NCI-H1694 treated with DMSO at 0.1 percent for 48 hours (cell line): Measurements from ENCODE around the gene RADIL.

Experiments used
- DNase-seq: peaks from one replicate; lab custom pipeline; 2025; lab: John Stamatoyannopoulos, UW

The RADIL gene

DNA sequence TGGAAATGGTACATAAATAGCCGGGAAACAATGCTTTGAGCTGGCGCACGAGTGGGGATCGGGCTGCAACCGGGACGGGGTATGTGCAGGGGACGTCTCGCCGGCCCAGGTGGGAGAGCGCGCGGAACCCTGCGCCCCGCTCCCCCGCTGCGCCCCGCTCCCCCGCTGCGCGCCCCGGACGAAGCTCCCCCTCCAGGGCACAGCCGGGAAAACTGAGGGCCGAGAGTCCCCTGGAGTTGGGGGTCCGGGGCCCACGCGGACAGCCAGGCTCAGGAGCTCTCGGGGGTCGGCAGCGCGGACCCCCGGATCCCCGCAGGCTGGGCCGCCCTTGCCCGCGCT, 514 bp downstream of the RADIL start:
- DNase-seq: no peak

DNA sequence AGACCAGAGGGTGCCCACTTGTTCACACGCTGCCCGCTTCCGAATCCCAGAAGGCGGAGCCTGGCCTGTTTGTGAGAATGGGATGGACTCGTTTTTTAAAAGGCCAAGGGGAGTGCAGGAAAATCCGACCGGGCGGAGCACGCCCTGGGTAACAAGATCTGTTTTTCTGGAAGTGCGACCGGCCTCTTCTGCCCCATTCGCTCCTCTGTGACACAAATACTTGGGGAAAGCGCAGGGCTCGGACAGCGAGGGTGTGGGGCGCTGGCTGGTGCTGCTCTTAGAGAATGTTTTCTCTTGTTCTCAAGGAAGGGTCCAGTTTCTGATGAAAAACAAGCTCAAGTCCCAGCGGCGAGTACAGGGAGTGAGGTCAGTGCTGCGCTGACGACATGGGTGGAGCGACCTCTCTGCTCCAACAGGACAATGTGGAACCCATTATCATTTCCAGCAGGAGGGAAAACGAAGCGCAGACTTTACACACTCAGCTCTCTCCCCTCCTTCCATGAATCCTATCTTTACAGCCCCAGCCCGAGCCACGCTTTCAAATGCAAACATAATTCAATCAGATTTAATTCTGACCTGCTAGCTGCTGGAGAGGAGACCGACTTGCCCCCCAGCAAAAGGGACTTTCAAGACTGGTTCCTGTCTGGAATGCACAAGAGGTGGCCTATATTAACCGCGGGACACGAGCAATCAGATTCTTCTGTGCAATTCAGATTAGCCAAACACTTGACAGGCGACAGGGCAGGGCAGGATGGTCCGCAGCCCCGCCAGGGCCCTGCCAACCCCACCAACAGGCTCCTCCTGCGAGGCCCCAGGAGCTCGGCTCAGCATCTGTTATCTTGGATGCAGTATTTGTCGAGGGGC, 1.1 kb downstream of the RADIL start:
- no peak for DNase-seq

DNA sequence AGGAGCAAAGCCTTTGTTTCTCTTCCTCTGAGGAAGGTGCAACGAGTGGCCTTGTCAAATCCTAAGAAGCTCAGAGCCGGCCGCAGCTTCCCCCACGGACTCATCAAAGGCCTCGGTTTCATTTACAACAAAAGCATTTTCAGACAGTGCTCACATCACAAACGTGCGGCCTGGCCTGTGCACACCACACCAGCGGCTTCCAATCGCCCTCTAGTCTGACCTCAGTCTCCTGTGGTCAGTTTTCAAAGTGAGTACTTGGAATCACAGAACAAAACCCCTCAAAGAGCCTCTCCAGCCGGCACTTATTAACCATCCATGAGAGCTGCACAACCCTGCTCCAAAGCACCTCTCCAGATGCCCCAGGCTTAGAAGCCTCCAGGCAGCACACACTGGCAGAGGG, 3.3 kb downstream of the RADIL start:
- no peak for DNase-seq

DNA sequence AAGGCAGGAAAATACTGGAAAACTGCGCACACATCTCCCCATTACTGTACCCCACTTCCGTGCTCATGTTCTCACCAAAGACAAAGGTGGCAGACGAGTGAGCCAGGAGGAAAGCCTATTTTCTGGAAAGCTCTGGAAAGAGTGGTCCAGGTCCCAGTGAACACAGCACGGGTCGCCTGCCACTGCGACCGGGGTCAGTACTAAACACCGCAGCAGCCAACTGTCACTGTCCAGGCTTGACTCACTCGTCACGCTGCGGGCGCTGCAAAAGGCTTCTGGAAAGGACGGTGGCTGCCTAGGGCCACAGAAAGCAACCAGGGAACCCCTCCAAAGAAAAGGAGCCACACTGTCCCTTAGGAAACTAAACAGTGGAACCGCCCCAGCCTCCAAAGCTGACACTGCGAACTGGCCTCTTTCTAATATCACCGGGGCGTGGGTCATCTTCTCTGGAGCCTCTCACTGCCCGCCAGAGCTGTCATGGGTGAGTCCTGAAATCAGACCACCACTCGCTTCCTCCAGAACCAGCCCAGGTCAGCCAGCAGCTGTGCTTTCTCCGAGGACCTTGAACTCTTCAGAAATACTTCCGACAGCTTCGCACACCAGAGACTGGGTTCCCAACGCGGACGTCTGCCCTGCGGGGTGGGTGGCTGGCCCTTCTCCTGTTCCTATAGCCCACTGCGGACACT, 4.0 kb downstream of the RADIL start:
- DNase-seq: no peak

DNA sequence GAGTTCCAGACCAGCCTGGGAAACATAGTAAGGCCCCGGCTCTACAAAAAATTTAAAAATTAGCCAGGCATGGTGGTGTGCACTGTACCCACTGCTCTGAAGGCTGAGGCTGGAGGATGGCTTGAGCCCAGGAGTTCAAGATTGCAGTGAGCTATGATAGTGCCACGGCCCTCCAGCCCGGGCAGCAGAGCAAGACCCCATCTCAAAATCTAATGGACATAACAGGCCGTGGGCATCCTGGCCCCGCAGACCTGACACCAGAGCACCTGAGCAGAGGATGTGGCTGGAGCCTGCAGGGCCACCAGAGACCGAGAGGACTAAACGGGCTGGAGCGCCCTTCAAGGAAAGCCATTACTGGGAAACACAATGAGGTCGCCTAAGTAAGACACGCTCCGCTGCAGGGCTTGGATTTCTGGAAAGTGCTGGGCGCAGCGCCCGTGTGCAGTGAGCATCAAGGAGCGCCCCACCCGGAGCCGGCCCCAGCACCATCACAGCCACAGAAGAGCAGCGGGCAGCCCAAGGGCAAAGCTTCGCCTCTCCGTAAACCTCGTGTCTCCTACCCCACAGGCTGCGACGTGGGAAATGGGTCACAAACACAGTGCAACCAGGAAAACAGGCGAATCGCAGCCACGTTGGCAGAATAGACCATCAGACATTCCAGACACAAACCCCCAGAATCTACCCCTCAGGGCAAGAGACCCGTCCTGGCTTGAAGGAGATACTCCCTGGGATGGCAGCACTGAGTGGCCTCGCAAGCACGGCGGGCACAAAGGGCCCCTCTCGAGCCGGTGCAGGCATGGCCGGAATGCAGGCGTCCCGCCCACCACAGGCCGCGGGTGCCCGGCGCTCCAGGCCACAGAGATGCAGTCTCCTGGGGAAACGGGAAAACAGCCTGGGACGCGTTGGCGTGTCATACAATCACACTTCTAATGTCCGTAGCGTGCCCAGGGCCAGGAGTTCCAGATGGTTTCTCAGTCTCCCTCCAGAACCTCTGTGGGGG, 4.9 kb downstream of the RADIL start:
- no peak for DNase-seq

DNA sequence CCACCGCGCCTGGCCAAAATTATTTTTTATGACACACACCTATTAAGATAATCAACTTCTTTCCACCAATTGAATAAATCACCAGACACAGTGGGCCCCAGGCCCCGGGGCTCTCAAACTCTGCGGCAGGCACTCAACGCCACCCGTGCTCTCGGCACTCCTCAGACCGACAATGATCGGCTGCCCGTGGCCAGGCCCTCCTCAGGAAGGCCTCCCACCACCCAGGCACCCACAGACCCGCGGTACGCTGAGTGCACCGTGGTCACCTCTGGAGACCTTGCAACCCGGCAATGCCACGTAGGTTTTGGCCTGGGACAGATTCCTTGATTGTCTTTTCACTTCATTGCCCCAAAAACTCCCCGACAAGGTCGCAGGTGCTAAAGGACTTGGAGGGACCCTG, 6.9 kb downstream of the RADIL start:
- DNase-seq: no peak

DNA sequence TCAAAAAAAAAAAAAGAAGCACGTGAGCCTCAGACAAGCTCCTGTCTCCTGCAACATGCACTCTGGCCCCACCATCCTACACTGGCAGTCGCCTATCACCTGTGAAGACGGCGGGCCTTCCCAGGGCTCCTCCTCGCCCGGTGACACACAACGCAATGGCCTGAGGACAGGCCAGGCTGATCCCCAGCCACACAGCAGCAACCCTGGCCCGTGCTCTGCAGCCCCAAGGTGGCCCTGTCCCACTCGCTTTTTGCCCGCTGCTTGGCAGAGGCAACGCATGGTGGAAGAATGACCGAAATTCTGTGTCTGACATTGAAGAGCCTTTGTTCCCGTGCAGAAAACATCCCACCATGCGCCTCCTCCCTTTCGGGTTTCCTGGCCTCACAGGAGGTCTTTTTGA, 8.1 kb downstream of the RADIL start:
- DNase-seq: no peak

DNA sequence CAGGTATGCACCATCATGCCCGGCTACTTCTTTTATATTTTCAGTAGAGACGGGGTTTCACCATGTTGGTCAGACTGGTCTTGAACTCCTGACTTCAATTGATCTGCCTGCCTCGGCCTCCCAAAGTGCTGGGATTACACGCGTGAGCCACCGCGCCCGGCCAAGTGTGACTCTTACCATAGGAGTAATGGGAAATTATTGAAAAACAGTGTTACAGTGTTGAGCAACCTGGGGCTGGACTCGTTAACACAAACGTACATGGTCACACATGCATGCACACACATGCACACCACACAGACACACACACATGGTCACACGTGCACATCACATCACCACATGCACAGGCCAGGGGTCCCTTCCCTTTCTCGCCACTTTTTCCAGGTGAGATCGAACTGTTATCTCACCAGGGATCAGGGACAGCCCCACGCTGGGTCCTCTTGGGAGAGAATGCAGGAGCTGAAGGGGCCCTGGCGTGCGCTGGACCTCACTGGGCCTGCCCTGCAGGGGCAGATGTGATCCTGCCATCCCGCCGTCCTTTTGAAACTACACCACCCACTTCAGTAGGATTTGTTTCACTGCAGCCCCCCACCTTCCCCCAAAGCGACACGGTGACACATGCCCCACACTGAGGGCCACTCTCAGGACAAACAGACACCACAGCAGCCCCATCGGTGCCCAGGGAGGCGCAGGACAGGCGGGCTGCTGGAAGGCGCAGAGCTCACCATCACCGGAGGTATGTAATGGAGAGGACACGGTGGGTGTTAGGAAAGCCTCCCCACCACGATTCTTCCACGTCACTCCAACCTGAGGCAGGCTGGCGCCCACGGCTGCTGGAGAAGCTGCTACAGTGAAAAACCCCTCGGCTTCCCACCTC, 10.2 kb downstream of the RADIL start:
- DNase-seq: no peak

DNA sequence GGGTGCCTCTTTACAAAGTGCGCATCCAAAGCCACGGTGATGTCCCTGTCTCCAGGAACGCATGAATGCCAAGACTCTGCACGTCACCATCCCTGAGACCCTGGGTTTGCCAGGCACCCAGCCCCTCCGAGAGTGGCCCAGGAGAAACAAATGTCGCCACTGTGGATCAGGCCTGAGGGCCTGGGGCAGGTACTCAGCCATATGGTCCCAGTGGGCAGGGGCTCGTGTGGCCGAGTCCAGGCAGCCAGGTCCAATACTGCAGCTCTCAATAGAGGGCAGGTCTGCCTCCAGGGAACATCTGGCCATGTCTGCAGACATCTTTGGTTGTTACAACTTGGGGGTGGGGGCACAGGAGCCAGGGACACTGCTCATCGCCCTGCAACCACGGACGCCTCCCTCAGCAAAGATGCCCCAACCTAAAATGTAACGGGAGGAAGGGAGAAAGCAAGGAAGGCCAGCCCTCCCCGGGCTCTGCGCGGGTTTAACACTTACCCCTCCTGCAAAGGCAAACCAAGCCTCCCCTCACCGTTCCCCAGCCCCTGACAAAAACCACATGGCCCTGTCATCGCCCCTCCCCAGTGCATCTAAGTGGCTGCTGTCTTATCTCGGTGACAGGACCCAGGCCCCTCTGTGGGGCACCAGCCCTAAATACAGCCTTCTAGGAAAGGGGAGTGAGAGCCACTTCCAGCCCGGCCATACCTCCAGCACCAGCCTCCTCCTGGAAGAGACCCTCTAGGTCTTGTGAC, 11.4 kb downstream of the RADIL start:
- no peak for DNase-seq

DNA sequence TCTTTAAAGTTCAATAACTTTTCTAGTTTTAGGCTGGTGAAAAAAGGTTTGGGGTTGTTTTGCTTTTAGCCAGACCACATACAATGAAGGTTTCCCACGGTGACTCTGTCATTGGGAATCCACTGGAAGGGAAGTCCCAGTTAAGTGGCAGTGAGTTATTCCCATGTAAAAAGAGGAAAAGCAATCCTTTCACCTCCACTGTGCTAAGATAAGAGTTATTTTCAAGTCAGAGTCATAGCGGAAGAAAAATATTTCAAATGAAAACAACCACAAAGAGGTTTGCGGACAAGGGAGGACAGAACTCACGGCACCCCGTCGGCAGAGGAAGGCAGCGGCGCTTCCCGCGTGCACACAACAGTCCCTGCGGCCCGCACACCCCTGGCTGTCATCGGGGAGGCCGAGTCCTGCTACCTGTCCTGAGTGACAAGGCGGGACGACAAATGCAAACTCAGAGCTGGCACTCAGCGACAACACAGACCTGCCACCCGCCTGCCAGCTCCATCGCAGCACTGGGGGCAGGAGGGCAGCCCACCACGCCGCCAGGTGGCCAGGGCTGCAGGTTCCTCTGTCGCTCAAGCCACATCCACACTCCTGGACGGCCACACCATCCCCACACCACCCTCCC, 12.3 kb downstream of the RADIL start:
- no peak for DNase-seq

DNA sequence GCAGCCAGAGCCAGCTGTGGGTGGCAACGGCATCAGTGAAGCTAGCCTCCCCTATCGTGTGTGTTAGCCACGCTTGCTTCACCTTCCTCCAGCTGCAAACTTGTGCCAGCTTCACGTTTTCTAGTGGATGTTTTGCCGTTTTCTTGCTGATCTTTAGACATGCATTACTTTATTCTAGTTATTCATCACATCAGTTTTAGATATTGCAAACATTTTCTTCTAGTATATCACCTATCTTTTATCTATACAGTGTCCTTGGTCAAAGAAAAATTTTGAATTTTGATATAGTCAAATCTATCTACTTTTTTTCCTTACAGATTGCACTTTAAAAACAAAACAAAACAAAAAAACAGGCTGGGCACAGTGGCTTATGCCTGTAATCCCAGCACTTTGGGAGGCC, 15.0 kb downstream of the RADIL start:
- DNase-seq: no peak

DNA sequence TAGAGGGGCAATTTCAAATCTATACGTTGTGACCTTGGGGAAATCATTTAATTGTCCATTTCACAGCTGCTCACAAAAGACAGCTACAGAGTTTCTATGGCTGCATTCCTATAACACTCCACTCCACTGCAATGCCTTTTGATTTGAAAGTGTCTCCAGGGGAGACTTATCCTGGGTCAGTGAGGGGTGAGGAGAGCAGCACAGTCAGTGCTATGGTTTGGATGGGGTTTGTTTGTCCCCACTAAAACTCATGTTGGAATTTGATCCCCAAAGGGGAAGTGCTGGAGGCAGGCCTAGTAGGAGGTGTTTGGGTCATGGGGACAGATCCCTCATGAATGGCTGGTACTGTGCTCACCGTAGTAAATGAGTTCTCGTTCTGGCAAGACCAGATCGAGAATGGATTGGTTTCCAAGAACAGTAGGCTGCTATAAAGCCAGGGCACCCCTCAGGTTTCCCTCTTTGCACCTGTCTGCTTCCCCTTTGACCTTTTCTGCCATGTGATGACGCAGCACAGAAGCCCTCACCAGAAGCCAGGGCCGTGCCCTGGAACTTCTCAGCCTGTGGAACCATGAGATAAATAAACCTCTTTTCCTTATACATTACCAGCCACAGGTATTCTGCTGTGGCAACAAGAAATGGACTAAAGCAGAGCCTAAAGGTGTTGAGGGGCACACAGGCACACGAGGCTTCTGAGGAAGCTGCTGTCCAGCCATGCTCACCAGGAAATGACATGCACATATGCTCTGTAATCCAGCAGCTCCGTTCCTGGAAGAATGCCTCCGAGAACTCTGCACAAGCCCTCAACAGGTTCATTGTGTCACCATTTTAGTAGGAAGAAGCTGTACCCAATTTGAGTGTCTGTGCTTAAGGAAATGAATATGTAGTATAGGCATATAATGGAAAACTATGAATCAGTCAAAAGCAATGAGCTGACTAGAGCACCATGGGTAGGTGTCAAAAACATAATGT, 16.7 kb downstream of the RADIL start:
- no peak for DNase-seq

DNA sequence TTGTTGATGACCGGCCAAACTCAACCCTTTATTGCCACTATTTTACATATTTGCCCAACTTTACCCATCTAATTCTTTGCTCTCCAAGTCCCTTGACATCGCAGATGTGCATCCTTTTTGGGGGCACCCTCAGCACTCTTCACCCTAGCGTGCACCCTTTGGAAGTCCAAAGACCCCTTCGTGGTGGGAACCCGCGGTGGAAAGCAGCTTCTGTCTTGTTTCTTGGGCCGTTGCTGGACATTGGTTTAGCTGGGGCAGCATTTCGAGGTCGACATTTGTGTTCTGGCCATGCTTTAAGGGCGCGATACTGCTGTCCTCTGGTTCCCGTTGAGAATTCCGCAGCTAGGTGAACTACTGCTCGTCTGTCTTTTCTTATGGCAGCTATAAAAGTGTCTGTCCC, 21.4 kb downstream of the RADIL start:
- no peak for DNase-seq

DNA sequence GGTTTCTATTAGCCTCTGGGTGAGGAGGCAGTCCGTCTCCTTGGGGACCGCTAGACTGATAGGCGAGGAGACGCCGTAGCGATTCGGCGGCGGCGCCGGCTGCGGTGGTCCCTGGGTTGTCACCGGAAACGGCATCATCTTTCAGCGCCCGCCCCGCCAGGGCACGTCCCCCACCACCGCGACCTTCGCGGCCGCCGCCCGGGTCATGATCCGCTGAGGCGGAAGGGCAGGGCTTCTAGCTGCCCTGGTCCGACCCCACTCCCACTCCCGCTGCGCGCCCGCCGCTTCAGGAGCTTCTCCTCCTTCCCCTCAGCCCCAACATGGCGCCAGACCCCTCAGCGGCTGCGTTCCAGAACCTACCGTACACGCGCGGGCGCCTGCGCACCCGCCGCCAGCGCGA, 21.8 kb downstream of the RADIL start, which contains the start of gene PAPOLB:
Gene PAPOLB (minus strand): TSS at position 358 of the 400 bp plus-strand sequence. CDS start 220 bp downstream, at position 138.
- no peak for DNase-seq

DNA sequence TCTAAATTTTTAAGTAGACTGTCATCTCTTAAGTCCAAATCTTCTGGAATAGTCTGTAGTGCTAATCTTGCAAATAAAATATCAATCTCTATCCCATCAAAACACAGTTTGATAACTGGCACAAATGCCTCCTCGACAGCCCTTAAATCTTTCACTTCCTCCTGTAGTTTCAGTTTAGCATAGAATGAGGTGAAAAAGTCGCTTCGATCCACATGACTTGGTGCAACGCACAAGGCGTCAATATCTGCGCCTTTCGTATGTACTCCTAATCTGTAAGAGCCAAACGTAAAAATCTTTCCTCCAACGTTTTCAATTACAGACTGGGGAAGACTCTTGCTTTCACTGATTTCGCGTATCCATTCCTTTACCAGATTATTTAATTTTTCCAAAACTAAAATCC, 22.3 kb downstream of the RADIL start:
- no peak for DNase-seq

DNA sequence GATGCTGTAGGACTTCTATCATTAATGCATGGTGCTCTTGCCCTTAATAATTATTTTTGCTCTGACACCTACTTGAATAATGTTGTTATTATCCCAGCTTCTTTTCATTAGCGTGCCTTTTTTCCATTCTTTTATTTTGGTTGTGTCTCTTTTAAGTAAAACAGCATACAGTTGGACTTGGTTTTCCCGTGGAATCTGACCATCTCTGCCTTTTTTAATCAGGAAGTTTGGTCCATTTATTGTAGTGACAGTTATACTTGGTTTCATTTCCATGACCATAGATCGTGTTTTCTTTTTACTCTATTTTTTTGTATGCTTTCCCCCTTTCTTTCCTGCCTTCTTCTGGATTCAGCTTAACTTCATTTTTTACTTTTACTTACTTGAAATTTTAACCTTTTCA, 26.3 kb downstream of the RADIL start:
- DNase-seq: no peak

DNA sequence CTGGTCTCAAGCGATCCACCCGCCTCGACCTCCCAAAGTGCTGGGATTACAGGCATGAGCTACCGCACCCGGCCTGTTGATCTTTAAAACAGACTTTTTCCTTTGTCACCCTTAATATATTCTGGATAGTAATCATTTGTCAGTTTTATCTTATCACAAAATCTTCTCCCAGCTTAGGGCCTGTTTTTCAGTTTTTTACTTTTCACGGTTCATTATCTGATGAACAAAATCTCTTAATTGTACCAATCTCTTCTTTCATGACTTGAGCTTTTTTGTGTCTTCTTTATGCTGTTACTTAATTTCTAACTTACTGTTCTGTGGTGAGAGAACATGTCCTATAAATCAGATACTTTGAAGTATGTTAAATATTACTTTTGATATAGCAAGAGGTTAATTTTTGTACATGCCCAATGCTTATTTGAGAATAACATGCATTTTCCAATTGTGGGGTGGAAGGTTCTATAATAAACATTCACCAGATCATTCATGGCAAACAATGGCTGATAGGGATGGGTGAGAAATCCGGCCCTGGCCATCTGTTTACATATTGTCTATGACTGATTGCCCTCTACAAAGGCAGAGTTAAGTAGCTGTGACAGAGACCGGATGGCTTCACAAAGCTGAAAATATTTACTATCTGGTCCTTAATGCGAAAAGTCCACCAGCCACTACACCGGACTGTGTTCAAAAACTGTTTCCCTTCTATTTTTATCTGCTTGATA, 27.0 kb downstream of the RADIL start:
- no peak for DNase-seq

DNA sequence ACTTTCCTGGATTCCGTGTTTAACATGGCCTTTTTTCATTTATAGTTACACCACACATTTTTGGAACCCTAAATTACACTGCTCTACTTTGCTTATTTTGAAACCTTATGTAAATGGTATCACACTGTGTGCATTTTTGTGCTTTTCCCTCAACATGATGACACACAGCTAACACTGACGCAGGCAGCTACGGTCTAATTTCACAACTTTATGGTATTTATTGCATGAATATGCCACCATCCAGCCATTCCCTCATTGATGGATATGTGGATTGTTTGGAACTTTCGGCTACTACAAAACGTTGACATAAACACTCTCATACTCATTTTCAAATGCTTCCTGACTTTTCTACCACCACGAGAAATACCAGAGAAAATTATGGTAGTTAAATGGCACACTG, 28.6 kb downstream of the RADIL start:
- DNase-seq: no peak
